Spinal cord (tissue), 10 donors: ENCODE data around the gene COL6A3. TPM values are rescaled to one million over a fixed set of nuclear protein-coding genes. Genes with fewer than 3 reads are reported as not detected.

Experiments
- DNase-seq, 6 donors: peaks; one replicate each; pipeline versions ENCODE4 v3.0.0 to v3.0.0-alpha.2; 2013 to 2015; ENCODE audit warnings: low spot score in 6 of 6, low read depth in 4 of 6
- H3K27ac ChIP-seq: one replicate; pipeline ENCODE4 v1.5.1; 2013; ENCODE audit warnings: low read depth, low read length, control low read depth
- H3K27me3 ChIP-seq: one replicate; pipeline ENCODE4 v1.6.1; 2013; ENCODE audit warnings: low read length; ENCODE audit not compliant: control insufficient read depth, insufficient read depth
- H3K36me3 ChIP-seq: one replicate; pipeline ENCODE4 v1.6.1; 2013; ENCODE audit warnings: low read length; ENCODE audit not compliant: control insufficient read depth, insufficient read depth
- H3K4me1 ChIP-seq: one replicate; pipeline ENCODE4 v1.6.1; 2013; ENCODE audit warnings: low read length; ENCODE audit not compliant: control insufficient read depth, insufficient read depth
- H3K4me3 ChIP-seq: one replicate; pipeline ENCODE4 v1.5.1; 2013; ENCODE audit warnings: low read depth, low read length, control low read depth
- H3K9me3 ChIP-seq: one replicate; pipeline ENCODE4 v1.6.1; 2013; ENCODE audit warnings: low read length; ENCODE audit not compliant: control insufficient read depth, insufficient read depth
- WGBS: methylation state at CpG from one replicate; pipeline ENCODE4 v1.1.5; 2013; ENCODE audit warnings: missing lambda C conversion rate; ENCODE audit not compliant: insufficient coverage; 5-methylcytosine and 5-hydroxymethylcytosine counted together
- polyA plus RNA-seq, 2 donors: library from polyadenylated mRNA; unstranded; fragments of 120-200 nt; gene quantifications; one replicate each; pipeline ENCODE4 v1.2.1, GENCODE V29; 2013; ENCODE audit not compliant: insufficient read length in 2 of 2
- total RNA-seq, 2 donors: library from RNA; depleted of rRNA in 1 of 2; stranded (reverse); fragments of 120-200 nt in 1 of 2; fragments of >200 nt in 1 of 2; gene quantifications; one replicate each; pipeline versions ENCODE4 v1.2.3 to v1.2.4, GENCODE V29; 2013 to 2014
- donor health status: healthy.

Gene COL6A3
- total and polyA plus RNA-seq, 4 donors: 41.3 to 429 (median 167) TPM

DNA sequence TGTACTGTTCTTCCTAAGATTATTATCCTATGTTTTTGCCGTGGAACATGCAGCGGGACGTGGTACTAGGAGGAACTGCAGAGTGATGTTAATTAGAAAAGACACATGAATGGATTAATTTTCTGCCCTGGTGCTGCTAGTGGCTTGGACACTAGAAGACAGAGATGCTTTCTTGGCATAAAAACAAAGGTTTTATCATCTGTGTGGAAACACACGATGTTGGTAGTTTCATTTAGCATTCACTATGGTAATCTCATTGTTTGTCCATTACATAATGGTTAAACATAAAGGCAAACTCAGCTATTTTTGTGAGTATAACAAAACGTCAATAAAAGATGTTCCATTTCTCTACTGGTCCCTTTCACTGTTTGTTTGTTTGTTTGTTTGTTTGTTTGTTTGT is 22.8 kb downstream of the COL6A3 start:
- no peak overlapping the region for H3K27ac ChIP-seq
- no peak overlapping the region for H3K4me3 ChIP-seq
- DNase-seq: peak in 2 of 6 donors; percentile 11 to 27

DNA sequence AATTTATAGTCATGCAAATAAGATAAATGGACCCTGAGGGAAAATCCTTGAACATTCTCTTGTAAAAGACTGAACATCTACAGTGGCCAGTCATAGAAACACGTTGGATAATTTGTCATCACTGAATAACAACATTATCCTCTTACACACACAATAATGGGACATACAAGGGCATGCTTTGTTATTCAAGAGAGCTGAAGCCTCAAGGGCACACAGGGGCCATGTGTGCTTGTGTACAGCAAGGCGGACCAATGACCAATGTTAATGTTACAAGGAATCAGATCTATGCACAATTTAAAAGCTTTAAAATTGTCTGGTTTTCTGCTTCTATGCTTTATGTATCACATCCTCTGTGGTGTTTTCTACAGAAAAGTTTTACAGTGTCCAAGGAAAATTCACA is 23.7 kb downstream of the COL6A3 start:
- Histone ChIP-seq H3K9me3 (no peaks in the 10 kb centered on the region), H3K4me1 (no peaks in the 10 kb centered on the region), H3K4me3 (no peak overlapping the region), H3K36me3 (no peaks in the 10 kb centered on the region), H3K27ac (no peak overlapping the region), H3K27me3 (no peaks in the 10 kb centered on the region)
- DNase-seq: peak in 2 of 6 donors; percentile 13 to 44
- no CpG with 5 or more reads among the region's 2 CpGs for WGBS

More for the DNA sequence above, 22.8 kb downstream of the COL6A3 start:
- Histone ChIP-seq H3K4me1 (no peaks in the 10 kb centered on the region), H3K27me3 (no peaks in the 10 kb centered on the region), H3K36me3 (no peaks in the 10 kb centered on the region), H3K9me3 (no peaks in the 10 kb centered on the region)
- WGBS: no CpG with 5 or more reads among the region's 5 CpGs

DNA sequence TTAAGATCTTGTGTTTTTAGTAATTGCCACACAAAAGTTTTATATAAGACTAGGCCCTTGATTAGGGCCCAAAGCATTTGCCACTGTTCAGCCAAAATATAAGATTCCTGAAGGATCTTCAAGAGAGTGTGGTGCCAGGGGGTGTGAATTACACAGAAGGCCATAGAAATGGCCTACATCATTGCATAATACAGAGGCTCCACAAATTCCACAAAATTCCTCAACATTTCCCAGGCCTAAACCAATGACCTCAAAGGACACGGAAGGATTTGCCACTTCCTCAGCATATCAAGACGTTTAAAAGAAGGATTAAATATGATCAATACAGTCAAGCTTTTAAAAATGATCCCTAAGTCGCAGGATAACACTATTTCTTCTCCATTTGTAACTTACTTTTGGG is 24.1 kb downstream of the COL6A3 start:
- H3K4me3 ChIP-seq: no peak overlapping the region
- no peak overlapping the region for H3K27ac ChIP-seq
- H3K36me3 ChIP-seq: no peaks in the 10 kb centered on the region
- H3K9me3 ChIP-seq: no peaks in the 10 kb centered on the region
- no peaks in the 10 kb centered on the region for H3K4me1 ChIP-seq
- no peak for DNase-seq
- H3K27me3 ChIP-seq: no peaks in the 10 kb centered on the region
- no CpG with 5 or more reads among the region's 3 CpGs for WGBS

DNA sequence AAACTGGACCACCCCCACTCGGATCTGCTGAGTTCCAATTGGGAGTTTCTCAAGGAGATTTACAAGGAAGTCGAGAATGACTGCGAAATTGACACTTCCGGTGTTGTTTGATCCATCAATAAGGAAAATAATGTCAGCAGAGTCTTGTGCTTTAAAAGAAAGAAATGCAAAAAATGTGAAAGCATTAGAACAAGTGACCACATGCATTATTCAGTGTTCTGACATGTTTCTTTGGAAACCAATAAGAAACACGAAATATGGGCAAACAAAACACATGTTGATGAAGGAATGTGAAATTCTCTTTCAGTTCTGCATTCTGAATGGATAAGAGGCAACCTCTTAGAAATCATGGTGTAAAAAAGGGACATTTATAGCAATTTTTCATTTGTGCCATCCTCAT is 25.9 kb downstream of the COL6A3 start:
- H3K4me3 ChIP-seq: no peak overlapping the region
- H3K4me1 ChIP-seq: no peaks in the 10 kb centered on the region
- H3K36me3 ChIP-seq: no peaks in the 10 kb centered on the region
- DNase-seq: no peak
- H3K27ac ChIP-seq: no peak overlapping the region
- no peaks in the 10 kb centered on the region for H3K9me3 ChIP-seq
- no peaks in the 10 kb centered on the region for H3K27me3 ChIP-seq
- WGBS: 90% methylated on average over 4 of the region's 5 CpGs

DNA sequence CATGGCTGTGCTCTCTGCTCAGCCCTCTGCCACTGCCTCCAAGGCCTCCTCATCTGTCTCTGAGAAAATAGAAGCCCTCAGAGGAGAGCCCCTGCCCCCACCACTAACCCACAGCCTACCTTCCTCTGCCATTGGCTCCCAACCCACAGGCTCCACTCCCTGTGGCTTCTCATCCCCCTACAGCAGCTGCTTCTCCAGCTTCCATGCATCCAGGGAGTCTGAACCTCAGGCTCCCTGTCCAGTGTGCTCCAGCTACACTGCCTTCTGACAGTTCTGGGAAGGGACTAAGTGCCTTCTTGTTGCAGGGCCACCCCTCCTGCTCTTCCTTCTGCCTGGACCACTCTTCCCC is 29.3 kb downstream of the COL6A3 start:
- Histone ChIP-seq H3K4me3 (no peak overlapping the region), H3K9me3 (no peaks in the 10 kb centered on the region), H3K4me1 (no peaks in the 10 kb centered on the region), H3K27ac (no peak overlapping the region), H3K36me3 (no peaks in the 10 kb centered on the region), H3K27me3 (no peaks in the 10 kb centered on the region)
- no peak for DNase-seq

DNA sequence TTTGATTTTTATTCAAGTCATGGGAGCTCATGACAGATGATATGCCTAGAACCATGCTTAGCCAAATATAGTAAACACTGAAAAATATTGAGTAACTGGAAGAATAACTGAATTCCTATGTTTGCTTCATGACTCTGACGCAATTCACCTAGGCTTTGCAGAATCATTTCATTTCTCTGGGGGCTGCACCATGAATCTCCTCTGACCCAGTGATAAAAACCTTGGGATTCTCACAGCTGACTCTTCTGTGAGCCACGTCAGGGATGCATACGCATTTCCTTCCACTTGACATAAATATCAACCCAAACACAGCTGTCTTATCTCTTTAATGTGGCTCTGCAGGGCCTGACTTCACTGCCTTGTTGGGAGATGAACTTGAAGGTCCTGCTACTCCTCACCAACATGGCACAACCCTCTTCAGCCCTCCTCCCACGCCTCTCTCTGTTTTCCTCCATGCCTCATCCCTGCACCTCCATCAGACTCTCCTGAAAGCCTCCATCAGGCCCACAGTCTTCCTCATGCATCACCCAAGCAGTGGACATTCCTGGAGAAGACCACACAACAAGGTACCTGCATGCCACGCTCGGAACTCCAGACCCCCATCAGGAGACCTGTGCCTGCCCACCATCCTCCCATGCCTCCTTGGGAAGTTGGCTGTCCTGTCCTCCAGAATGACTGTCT is 29.8 kb downstream of the COL6A3 start:
- H3K4me1 ChIP-seq: no peaks in the 10 kb centered on the region
- 80% methylated on average over 6 of the region's 6 CpGs for WGBS
- H3K27ac ChIP-seq: no peak overlapping the region
- H3K4me3 ChIP-seq: no peak overlapping the region
- DNase-seq: no peak
- no peaks in the 10 kb centered on the region for H3K9me3 ChIP-seq
- H3K36me3 ChIP-seq: no peaks in the 10 kb centered on the region
- H3K27me3 ChIP-seq: no peaks in the 10 kb centered on the region

GRCh38 chr2:237380768-237381167 is 33.2 kb downstream of the COL6A3 start:
- WGBS: 94% methylated on average over 6 of the region's 6 CpGs
- Histone ChIP-seq H3K9me3 (no peaks in the 10 kb centered on the region), H3K36me3 (no peaks in the 10 kb centered on the region), H3K4me1 (no peaks in the 10 kb centered on the region), H3K27ac (no peak overlapping the region), H3K27me3 (no peaks in the 10 kb centered on the region), H3K4me3 (no peak overlapping the region)
- no peak for DNase-seq

DNA sequence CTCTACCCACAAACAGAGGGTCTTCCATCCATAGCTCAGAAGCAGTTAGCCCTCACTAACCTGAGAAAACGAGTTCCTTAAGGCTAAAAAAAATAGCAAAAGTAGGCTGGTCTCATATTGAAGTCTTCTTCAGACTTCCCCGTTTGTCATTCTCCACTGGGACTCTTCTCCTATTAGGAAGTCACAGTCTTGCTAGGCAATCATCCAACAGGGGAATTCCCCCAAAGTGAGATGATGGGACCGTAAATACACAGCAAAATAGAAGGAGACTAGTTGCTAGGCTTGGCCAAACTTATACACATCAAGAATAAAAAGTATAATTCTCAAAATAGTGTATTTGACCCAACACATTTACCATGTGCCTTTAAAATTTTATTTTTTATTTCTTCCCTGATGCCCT is 34.3 kb downstream of the COL6A3 start:
- 100% methylated on average over 1 of the region's 3 CpGs for WGBS
- no peaks in the 10 kb centered on the region for H3K36me3 ChIP-seq

GRCh38 chr2:237378650-237379049 is 35.3 kb downstream of the COL6A3 start:
- Histone ChIP-seq H3K4me1 (no peaks in the 10 kb centered on the region), H3K36me3 (no peaks in the 10 kb centered on the region), H3K27ac (no peak overlapping the region), H3K27me3 (no peaks in the 10 kb centered on the region), H3K9me3 (no peaks in the 10 kb centered on the region), H3K4me3 (no peak overlapping the region)
- WGBS: 93% methylated on average over 10 of the region's 11 CpGs
- DNase-seq: no peak

More for the DNA sequence above, 34.3 kb downstream of the COL6A3 start:
- no peaks in the 10 kb centered on the region for H3K9me3 ChIP-seq
- no peaks in the 10 kb centered on the region for H3K4me1 ChIP-seq
- H3K27me3 ChIP-seq: no peaks in the 10 kb centered on the region
- no peak overlapping the region for H3K27ac ChIP-seq
- no peak for DNase-seq
- H3K4me3 ChIP-seq: no peak overlapping the region

DNA sequence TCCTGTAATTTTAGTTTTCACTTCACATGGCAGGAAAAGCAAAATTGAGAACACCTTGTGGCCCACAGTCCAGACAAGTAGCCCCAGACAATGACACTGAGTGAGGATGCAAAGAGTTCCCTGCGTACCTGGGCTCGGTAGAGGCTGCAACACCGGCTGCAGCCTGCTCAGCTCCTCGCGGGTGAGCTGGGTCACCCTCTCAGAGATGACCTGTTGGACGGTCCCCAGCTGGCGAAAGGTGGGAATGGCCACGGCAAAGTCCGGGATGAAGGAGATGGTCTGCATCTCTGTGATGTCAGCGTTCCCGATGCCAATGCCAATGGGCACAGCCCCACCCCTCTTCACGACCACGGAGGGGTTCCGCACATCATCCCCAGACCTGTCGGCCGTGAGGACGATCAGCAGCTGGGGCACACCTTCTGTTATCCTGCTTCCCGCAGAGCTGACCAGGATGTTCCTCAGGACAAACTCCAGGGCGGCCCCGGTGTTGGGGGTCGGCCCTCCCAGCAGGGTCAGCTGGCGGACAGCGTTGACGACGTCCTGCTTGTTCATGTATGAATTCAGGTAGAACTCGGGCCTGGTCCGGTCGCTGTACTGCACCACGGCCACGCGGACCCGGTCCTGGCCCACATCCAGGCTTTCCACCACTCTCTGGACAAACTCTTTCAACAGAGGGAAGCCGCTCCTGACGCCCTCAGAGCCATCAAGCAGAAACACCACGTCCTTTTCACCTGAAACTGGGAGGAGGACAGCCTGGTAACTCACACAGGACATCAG is 39.5 kb downstream of the COL6A3 start:
- H3K4me3 ChIP-seq: no peak overlapping the region
- H3K4me1 ChIP-seq: no peaks in the 10 kb centered on the region
- no peaks in the 10 kb centered on the region for H3K36me3 ChIP-seq
- no peaks in the 10 kb centered on the region for H3K27me3 ChIP-seq
- H3K9me3 ChIP-seq: no peaks in the 10 kb centered on the region
- DNase-seq: no peak
- H3K27ac ChIP-seq: no peak overlapping the region
- WGBS: 92% methylated on average over 30 of the region's 35 CpGs
